Hematopoietic multipotent progenitor cell treated with erythropoietin and hydrocortisone succinate and interleukin-3 and kit ligand, for 15 days (in vitro differentiated cells): ENCODE data around the gene GOLGB1.

Source experiments
- DNase-seq: peaks from one replicate; pipeline ENCODE4 v3.0.0-alpha.2; 2015; ENCODE audit warnings: low spot score

GOLGB1 gene

DNA sequence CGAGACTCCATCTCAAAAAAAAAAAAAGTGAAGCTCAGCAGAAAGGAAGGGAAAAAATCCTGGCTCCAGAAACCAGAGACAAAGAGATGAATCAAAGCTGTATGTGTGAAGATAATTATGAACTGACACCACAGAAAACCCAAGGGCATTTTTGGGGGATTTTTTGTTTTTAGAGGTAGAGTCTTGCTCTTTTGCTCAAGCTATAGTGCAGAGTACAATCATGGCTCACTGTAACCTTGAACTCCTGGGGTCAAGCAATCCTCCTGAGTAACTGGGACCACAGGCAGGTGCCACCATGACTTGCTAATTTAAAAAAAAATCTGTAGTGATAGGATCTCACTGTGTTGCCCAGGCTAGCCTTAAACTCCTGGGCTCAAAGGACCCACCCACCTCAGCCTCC lies 111.6 kb downstream of the GOLGB1 start:
- no peak for DNase-seq

DNA sequence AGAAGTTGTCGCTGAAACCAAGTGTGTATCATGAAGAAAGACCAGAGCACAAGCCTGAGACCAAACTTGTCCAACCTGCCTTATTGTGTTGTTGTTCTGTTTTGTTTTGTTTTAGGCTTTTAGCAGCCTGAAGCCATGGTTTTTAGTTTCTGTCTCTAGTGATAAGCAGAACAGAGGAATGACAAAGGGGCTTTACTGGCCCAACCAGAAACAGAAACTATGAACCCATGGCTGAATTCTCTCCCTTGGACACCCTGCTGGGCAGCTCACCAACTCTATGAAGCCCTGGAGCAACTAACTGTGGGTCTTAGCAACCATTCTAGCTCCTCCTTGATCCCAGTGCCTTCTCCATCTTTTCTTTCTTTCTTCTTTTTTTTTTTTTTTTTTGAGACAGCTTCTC lies 119.2 kb downstream of the GOLGB1 start:
- DNase-seq, result no peak

DNA sequence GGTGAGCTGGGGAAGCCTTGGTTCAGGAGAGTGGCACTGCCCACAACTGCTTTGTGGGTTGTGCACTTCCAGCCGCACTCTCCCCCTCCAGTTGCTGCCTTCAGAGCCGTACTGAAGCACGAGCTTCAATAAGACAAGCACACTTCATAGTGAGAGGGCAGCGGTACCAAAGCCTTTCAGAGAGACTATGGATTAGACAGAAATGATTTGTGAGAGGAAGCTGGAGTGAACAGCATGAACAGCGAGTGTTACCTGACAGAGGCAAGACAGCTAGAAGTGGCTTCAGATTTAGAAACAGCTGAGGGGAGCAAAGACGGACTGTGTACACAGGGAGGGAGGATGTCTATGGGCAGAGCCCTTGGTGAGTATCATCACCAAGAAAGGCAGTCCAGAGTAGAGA lies 119.9 kb downstream of the GOLGB1 start:
- no peak for DNase-seq

DNA sequence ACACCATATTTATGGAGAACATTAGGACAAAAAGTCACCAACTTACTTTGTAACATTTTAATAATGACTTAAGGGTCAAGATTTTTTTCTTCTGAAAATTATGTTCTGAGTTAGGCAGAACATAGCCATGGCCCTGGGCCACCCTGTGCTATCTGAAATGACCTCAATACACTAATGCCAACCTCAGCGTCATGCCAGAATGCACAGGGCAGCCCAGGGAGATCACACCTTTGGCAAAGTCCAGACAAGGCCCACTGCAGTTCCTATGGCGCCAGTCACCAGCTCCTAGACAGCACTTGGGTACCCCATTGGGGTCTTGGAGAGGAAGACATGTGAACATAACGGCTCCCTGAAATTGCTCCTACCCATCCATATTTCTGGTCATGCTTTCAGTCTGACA lies 121.9 kb downstream of the GOLGB1 start:
- no peak for DNase-seq

DNA sequence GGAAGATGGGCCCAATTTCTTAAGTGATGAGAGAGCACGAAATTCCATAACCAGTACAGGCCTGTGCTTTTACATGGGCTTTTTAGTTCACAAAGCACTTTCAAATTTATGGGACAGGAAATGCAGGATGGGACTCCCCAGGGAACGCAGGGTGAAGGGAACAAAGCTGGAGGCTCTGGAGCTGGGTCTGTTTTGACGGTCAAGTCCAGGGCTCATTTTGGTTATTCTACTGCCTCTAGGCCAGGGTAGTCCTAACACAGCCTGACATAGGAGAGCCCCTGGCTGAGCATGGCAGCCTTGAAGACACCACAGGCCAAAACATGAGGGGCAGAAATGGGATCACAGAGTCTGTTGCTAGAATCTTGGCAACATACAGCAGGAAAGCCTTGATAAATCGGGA lies 122.3 kb downstream of the GOLGB1 start:
- DNase-seq, result no peak

DNA sequence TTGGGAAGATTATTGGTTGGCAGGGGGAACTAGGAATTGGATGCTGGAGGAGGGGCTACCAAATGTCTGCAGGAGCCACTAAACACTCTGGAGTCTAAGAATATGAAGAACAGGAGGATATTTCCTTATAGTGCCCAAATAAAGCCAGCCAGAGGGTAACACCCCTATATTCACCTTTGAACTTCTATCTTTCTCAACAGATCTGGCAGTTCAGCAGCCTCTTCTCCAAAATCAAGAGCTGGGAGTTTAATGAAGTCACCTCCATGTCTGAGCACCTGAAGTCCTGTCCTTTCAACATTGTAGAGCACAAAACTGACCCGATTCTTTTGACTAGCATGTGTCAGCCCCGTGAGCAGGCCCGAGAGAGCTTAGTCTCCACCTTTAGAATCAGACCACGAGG lies 123.0 kb downstream of the GOLGB1 start:
- DNase-seq, result no peak

DNA sequence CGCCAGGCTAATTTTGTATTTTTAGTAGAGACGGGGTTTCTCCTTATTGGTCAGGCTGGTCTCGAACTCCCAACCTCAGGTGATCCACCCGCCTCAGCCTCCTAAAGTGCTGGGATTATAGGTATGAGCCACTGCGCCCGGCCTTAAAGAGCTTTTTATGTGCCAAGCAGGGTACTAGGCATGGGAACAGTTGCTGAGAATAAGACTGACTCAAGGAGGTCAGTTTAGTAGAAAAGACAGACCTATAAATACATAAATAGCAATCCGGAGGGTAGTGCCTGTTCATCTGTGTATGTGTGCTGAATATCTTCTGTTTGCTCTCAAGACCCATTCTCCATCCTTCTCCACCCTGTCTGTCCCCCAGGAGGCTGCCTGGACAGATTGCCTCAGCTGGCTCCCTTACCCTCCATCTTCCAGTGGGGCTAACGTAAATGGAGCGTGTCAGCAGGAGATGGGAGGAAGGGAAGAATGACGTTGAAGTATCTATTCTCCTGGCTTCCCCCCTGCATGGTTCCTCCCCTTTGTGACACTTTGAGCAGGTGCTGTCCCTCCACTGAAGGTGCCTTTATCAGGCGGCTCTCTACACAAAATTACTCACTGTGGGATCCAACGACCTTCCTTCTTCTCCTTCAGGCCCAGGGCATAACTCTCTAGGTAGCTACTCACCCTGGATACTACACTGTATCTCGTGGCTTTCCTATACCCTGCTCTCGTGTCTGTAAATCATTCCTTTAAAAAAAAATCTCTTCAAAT lies 125.2 kb downstream of the GOLGB1 start:
- DNase-seq, result no peak

DNA sequence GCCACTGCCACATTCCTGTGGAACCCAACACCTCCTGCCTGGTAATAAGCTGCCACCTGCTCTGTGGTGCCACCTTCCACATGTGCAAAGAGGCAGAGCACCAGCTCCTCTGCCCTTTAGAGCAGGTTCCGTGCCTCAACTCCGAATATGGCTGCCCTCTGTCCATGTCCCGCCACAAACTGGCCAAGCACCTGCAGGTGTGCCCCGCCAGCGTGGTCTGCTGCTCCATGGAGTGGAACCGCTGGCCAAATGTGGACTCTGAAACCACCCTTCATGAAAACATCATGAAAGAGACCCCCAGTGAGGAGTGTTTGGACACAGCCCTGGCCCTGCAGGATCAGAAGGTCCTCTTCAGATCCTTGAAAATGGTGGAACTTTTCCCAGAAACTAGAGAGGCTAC lies 128.1 kb downstream of the GOLGB1 start:
- DNase-seq, result no peak

DNA sequence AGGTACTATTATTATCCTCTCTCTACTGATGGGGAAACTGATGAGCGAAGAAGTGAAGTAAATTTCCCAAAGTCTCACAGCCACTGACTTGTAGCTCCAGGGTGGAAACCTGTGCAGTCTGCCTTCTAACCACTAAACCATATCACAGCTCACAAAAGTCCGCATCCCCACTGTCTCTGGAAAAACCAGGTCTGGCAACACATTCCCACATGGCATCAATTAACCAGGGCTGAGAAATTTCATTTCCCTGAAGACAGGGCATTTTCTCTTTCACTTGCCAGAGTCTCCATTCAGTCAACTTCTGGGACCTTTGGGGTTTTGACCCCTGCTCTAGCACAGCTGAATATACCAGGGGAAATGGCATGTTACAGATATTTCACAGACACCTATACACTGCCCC lies 129.8 kb downstream of the GOLGB1 start:
- no peak for DNase-seq
